SK-N-SH (cell line): ENCODE measurements around the gene B4GALNT4.

Experiments used
- EZH2phosphoT487 ChIP-seq: fragments of 200-600 bp; sonication (generic); IDR thresholded peaks from 2 replicates; pipeline ENCODE4 v1.6.1; 2017; ENCODE audit warnings: low read depth, mixed run types, mild to moderate bottlenecking, antibody characterized with exemption, moderate library complexity, borderline replicate concordance
- RAD21 ChIP-seq: IDR thresholded peaks from 2 replicates; pipeline ENCODE4 v1.6.1; 2012; ENCODE audit warnings: mild to moderate bottlenecking, low read length

GRCh38 chr11:405954-406795 is 36.9 kb downstream of the B4GALNT4 start:
- TF ChIP-seq EZH2phosphoT487 (no peak), RAD21 (no peak)
